ENCODE results near the gene VWA2. TPM values are rescaled to one million over a fixed set of nuclear protein-coding genes. Genes with fewer than 3 reads are reported as not detected.
A peak's percentile ranks its signal among the peaks of the same experiment; 100 is the strongest.

Gene VWA2
- polyA plus RNA-seq (2013, experiment 1 of 2; ENCODE audit: insufficient read length), result not detected
- not detected for polyA plus RNA-seq (2013, experiment 2 of 2; ENCODE audit: insufficient read length)

GRCh38 chr10:114239117-114239993, at the start of gene VWA2:
TSS of gene VWA2 (plus strand) at chr10:114239254. CDS start at chr10:114248714, 9,460 bp downstream.
- no peak for DNase-seq

GRCh38 chr10:114189700-114190099, 49.4 kb upstream of the VWA2 start:
- DNase-seq, result no peak

GRCh38 chr10:114195079-114195478, 44.0 kb upstream of the VWA2 start:
- no peak for DNase-seq

GRCh38 chr10:114199239-114199638, 39.8 kb upstream of the VWA2 start:
- DNase-seq, result no peak

GRCh38 chr10:114202812-114203211, 36.2 kb upstream of the VWA2 start:
- no peak for DNase-seq

- no peak for DNase-seq
Observed at GRCh38 chr10:114206902-114207301, 32.2 kb upstream of the VWA2 start.

- DNase-seq, result no peak
Observed at GRCh38 chr10:114207349-114207748, 31.7 kb upstream of the VWA2 start.

GRCh38 chr10:114208351-114208750, 30.7 kb upstream of the VWA2 start:
- DNase-seq, result peak; percentile 30

- no peak for DNase-seq
Observed at GRCh38 chr10:114212153-114212552, 26.9 kb upstream of the VWA2 start.

- DNase-seq, result no peak
Observed at GRCh38 chr10:114215033-114215432, 24.0 kb upstream of the VWA2 start.

- no peak for DNase-seq
Observed at GRCh38 chr10:114220281-114220680, 18.8 kb upstream of the VWA2 start.

- no peak for DNase-seq
Observed at GRCh38 chr10:114221235-114221634, 17.8 kb upstream of the VWA2 start.

- no peak for DNase-seq
Observed at GRCh38 chr10:114223066-114223465, 16.0 kb upstream of the VWA2 start.

- no peak for DNase-seq
Observed at GRCh38 chr10:114228156-114228555, 10.9 kb upstream of the VWA2 start.

- DNase-seq, result no peak
Observed at GRCh38 chr10:114232561-114233176, 6.4 kb upstream of the VWA2 start.

- no peak for DNase-seq
Observed at GRCh38 chr10:114233482-114233881, 5.6 kb upstream of the VWA2 start.

GRCh38 chr10:114234132-114234531, 4.9 kb upstream of the VWA2 start:
- no peak for DNase-seq

GRCh38 chr10:114239994-114240345, 916 bp downstream of the VWA2 start:
- DNase-seq, result no peak

- no peak for DNase-seq
Observed at GRCh38 chr10:114242235-114242634, 3.2 kb downstream of the VWA2 start.

GRCh38 chr10:114243661-114244060, 4.6 kb downstream of the VWA2 start:
- no peak for DNase-seq

GRCh38 chr10:114244126-114244525, 5.1 kb downstream of the VWA2 start:
- no peak for DNase-seq

GRCh38 chr10:114245121-114245791, 6.2 kb downstream of the VWA2 start:
- DNase-seq, result no peak

- DNase-seq, result no peak
Observed at GRCh38 chr10:114246679-114247305, 7.7 kb downstream of the VWA2 start.

Measured in fibroblast of skin of back (primary cell).